Lung (tissue), 12 donors: ENCODE data around the gene MRGPRD. TPM values are rescaled to one million over a fixed set of nuclear protein-coding genes. Genes with fewer than 3 reads are reported as not detected.

Experiments used
- ATAC-seq: fragments of 200-7000 bp; cut with Tn5 transposase; one replicate; pipeline ENCODE4 v1.9.1; 2020; ENCODE audit warnings: moderate number of reproducible peaks; ENCODE audit not compliant: insufficient read depth, low FRiP score
- DNase-seq, 3 donors: peaks; one replicate each; pipeline ENCODE4 v3.0.0-alpha.2; 2013 to 2017
- H3K27ac ChIP-seq, 2 donors: one replicate each; pipeline ENCODE4 v1.5.1; 2013; ENCODE audit warnings: mild to moderate bottlenecking in 2 of 2, moderate library complexity in 2 of 2, control low read depth in 1 of 2, inconsistent platforms in 1 of 2, low read depth in 1 of 2, low read length in 1 of 2
- H3K27me3 ChIP-seq, 3 donors: one replicate each; pipeline ENCODE4 v1.5.1; 2013; ENCODE audit warnings: low read length in 2 of 3; ENCODE audit not compliant: control insufficient read depth in 3 of 3, insufficient read depth in 3 of 3
- H3K36me3 ChIP-seq, 4 donors: one replicate each; pipeline ENCODE4 v1.5.1; 2013; ENCODE audit warnings: low read length in 4 of 4, mild to moderate bottlenecking in 1 of 4, moderate library complexity in 1 of 4; ENCODE audit not compliant: control insufficient read depth in 4 of 4, insufficient read depth in 4 of 4
- H3K4me1 ChIP-seq, 5 donors: one replicate each; pipeline ENCODE4 v1.5.1; 2013; ENCODE audit warnings: low read length in 5 of 5, mild to moderate bottlenecking in 2 of 5, moderate library complexity in 1 of 5; ENCODE audit not compliant: control insufficient read depth in 5 of 5, insufficient read depth in 5 of 5
- H3K4me3 ChIP-seq: one replicate; pipeline ENCODE4 v1.5.1; 2013; ENCODE audit warnings: mild to moderate bottlenecking, control low read depth, moderate library complexity
- H3K9ac ChIP-seq, 2 donors: one replicate each; pipeline ENCODE4 v1.5.1; 2013; ENCODE audit warnings: low read length in 2 of 2, control low read depth in 1 of 2; ENCODE audit not compliant: insufficient read depth in 1 of 2
- H3K9me3 ChIP-seq, 4 donors: one replicate each; pipeline ENCODE4 v1.5.1; 2013; ENCODE audit warnings: low read length in 3 of 4, mild to moderate bottlenecking in 1 of 4, moderate library complexity in 1 of 4; ENCODE audit not compliant: control insufficient read depth in 4 of 4, insufficient read depth in 3 of 4
- WGBS, 2 donors: extraction: QIAGEN DNeasy Blood & Tissue Kit; methylation state at CpG; one replicate each; pipeline ENCODE4 v1.1.7; 2013; 5-methylcytosine and 5-hydroxymethylcytosine counted together
- polyA plus RNA-seq, 2 donors: library from polyadenylated mRNA; stranded (reverse); fragments of 200-250 nt; gene quantifications; one replicate each; pipeline ENCODE4 v1.2.1, GENCODE V29; 2013
- total RNA-seq, 2 donors: library from RNA; depleted of rRNA in 1 of 2; stranded (reverse); fragments of >200 nt in 1 of 2; gene quantifications; one replicate each; pipeline ENCODE4 v1.2.1, GENCODE V29; 2014 to 2021
- TF ChIP-seq, protein P1 (sequence below): IDR thresholded peaks from 2 replicates; pipeline ENCODE4 v1.5.1; 2012; ENCODE audit warnings: mild to moderate bottlenecking; ENCODE audit errors: control extremely low read depth, extremely low read depth
- donor health status: control.
- donor health status: control.
- donor health status: Bipolar disorder and iron deficiency.
- donor health status: healthy.
- donor health status: DM: yes; HTN: yes; CAD: no.

The MRGPRD gene
- total and polyA plus RNA-seq, 4 donors = not detected

DNA sequence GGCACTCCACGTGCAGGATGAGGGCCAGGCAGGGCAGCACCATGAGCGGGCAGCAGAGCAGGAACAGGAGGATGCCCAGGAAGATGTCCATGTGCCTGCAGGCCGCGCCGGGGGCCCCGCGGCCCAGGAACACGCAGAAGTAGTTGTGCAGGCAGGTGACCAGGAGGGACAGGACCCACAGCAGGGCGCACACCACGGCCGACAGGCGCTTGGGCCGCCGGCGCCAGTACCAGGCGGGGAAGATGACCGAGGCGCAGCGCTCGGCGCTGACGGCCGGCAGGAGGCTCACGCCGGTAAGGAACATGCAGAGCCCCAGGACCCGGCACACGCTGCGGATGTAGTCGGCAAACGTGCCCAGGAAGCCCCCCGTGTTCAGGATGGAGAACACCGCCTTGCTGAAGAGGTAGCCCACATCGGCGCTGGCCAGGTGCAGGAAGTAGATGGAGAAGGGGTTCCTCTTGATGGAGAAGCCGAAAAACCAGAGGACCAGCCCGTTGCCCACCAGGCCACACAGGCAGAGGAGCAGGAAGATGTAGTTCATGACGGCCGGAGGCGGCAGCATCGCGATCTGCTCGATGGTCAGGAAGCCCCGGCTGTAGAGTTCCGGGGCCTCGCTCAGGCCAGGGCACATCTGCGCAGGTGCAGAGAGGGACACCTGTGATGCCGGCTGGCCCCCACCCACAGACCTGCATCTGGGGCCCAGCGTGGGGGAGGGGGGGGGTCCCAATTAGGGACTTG lies 25.0 kb upstream of the MRGPRD start:
- WGBS, 2 donors = 85 to 92% methylated on average over 48 of the region's 48 CpGs
- Histone ChIP-seq H3K27ac (no peak overlapping the region), H3K9me3 (no peaks in the 10 kb centered on the region), H3K4me3 (no peak overlapping the region), H3K9ac (no peak overlapping the region), H3K36me3 (peaks cover 0 to 2% (median 0%) of the 10 kb centered on the region in 4 donors), H3K27me3 (no peaks in the 10 kb centered on the region), H3K4me1 (peaks cover 0 to 32% (median 4%) of the 10 kb centered on the region in 5 donors)
- DNase-seq (no peak), ATAC-seq (no peak)
- TF ChIP-seq, protein P1, sequence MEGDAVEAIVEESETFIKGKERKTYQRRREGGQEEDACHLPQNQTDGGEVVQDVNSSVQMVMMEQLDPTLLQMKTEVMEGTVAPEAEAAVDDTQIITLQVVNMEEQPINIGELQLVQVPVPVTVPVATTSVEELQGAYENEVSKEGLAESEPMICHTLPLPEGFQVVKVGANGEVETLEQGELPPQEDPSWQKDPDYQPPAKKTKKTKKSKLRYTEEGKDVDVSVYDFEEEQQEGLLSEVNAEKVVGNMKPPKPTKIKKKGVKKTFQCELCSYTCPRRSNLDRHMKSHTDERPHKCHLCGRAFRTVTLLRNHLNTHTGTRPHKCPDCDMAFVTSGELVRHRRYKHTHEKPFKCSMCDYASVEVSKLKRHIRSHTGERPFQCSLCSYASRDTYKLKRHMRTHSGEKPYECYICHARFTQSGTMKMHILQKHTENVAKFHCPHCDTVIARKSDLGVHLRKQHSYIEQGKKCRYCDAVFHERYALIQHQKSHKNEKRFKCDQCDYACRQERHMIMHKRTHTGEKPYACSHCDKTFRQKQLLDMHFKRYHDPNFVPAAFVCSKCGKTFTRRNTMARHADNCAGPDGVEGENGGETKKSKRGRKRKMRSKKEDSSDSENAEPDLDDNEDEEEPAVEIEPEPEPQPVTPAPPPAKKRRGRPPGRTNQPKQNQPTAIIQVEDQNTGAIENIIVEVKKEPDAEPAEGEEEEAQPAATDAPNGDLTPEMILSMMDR = no peak

DNA sequence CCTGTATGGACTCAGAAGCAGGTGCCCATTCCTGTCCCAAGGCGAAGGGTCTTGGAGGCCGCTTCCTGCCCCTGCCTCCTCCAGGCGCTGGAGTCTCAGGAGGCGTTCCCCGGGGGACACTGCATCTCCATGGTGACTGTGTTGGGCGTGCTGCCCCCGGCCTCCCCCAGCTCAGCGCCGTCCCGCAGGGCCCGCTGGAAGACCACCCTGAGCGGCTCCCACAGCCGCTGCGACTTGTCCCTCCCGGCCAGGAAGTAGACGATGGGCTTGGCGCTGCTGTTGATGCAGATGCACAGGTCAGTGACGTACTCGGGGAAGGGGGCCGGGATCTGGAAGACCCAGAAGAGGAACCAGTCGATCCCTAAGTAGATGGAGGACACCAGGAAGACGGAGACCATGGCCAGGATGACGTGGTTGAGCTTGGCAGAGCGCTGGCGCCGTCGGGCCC lies 24.4 kb upstream of the MRGPRD start:
- Histone ChIP-seq H3K9me3 (no peaks in the 10 kb centered on the region), H3K4me3 (no peak overlapping the region), H3K36me3 (peaks cover 0 to 2% (median 0%) of the 10 kb centered on the region in 4 donors), H3K9ac (no peak overlapping the region), H3K4me1 (peaks cover 0 to 31% (median 0%) of the 10 kb centered on the region in 5 donors), H3K27ac (no peak overlapping the region), H3K27me3 (no peaks in the 10 kb centered on the region)
- DNase-seq (no peak), ATAC-seq (no peak)
- TF ChIP-seq, protein P1 = no peak
- 92% methylated on average over 27 of the region's 27 CpGs for WGBS, 2 donors

DNA sequence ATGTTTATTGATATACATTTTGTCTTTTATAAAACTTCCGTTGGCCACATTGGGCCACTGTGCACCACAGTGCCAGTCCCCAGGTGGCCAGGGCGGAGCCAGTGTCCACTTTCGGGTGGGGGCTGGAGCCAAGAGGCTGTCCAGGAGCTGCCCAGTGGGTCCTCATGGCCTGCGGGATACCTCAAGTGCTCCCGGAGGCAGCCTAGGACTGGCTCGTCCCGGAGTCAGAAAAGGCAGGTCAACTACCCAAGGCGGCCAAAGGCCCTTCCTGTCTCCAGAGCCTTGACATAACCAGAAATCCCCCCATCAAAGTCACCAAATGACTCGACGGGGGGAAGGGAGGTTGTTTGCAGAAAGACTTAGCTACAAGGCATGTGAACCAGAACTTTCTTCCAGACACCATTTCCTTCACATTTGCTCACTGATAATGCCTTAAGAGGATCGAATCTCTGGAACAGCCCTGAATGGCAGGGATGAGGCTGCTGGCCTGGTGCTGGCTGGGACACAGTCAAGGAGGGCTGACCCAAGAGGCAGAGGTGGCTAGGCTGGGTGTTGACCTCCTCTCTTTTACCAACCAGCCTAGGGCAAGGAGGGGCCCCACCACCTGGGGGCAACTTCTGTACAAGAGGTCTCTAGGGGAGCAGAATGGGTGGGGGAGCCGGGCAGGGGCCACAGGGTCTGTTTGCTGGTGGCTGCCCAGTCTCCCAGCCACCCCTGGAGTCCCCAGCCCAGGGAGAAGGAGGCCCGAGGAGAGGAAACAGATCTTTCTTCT lies 23.8 kb upstream of the MRGPRD start:
- TF ChIP-seq, protein P1 = no peak
- H3K4me3 ChIP-seq = no peak overlapping the region
- DNase-seq = no peak
- no peak for ATAC-seq
- WGBS, 2 donors = 78 to 88% methylated on average over 13 of the region's 13 CpGs
- no peaks in the 10 kb centered on the region for H3K27me3 ChIP-seq
- H3K36me3 ChIP-seq = peaks cover 0 to 2% (median 0%) of the 10 kb centered on the region in 4 donors
- H3K4me1 ChIP-seq = peaks cover 0 to 26% (median 0%) of the 10 kb centered on the region in 5 donors
- no peaks in the 10 kb centered on the region for H3K9me3 ChIP-seq
- H3K27ac ChIP-seq = no peak overlapping the region
- no peak overlapping the region for H3K9ac ChIP-seq
